Measurements from ENCODE around the gene GPATCH8. TPM values are rescaled to one million over a fixed set of nuclear protein-coding genes. Genes with fewer than 3 reads are reported as not detected.

GPATCH8 gene
- total and polyA plus RNA-seq, 2 donors (not counting 1 experiment from before 2014, with no cell fraction given): 13.7 to 19.3 TPM

- Histone ChIP-seq H3K4me1 (ENCODE audit: control insufficient read depth, extremely low read depth, insufficient read depth, low read length) (no peaks in the 10 kb centered on the region), H2AFZ (ENCODE audit: low read length) (no peak overlapping the region), H4K20me1 (ENCODE audit: control insufficient read depth, extremely low read depth, insufficient read depth, low read length) (no peaks in the 10 kb centered on the region), H3K4me3 (replicated peaks in 1 of 4; ENCODE audit: control extremely low read depth in 1 of 4, insufficient read depth in 1 of 4, low read depth in 3 of 4, low read length in 4 of 4) (no peak overlapping the region), H3K27ac (ENCODE audit: insufficient read depth, low read length) (no peak overlapping the region), H3K79me2 (ENCODE audit: control insufficient read depth, insufficient read depth, low read length) (no peaks in the 10 kb centered on the region), H3K9ac (ENCODE audit: insufficient read depth, low read length) (no peak overlapping the region), H3K36me3 (ENCODE audit: control insufficient read depth, insufficient read depth, low read length) (no peaks in the 10 kb centered on the region), H3K27me3 (ENCODE audit: control insufficient read depth, insufficient read depth, low read length) (no peaks in the 10 kb centered on the region), H3K4me2 (ENCODE audit: extremely low read depth, insufficient read depth, low read length) (no peak overlapping the region), H3K9me3 (ENCODE audit: control insufficient read depth, insufficient read depth, low read depth, low read length) (no peaks in the 10 kb centered on the region)
- no peak for DNase-seq (ENCODE audit: low read depth in 2 of 2)
- TF ChIP-seq CTCF (conservative IDR thresholded peaks at IDR 0.05 in 1 of 2, IDR thresholded peaks at IDR 0.05 in 1 of 2; ENCODE audit: low read depth in 1 of 2, low read length in 2 of 2): no peak
- TF ChIP-seq EZH2 (IDR thresholded peaks at IDR 0.05; ENCODE audit: low read length, missing control alignments): no peak
These were observed 54.8 kb downstream of the GPATCH8 start for GRCh38 chr17:44448412-44448811.

GRCh38 chr17:44444735-44445105, 58.5 kb downstream of the GPATCH8 start:
- Histone ChIP-seq H3K4me1 (ENCODE audit: control insufficient read depth, extremely low read depth, insufficient read depth, low read length) (no peaks in the 10 kb centered on the region), H3K4me3 (replicated peaks in 1 of 4; ENCODE audit: control extremely low read depth in 1 of 4, insufficient read depth in 1 of 4, low read depth in 3 of 4, low read length in 4 of 4) (no peak overlapping the region), H3K36me3 (ENCODE audit: control insufficient read depth, insufficient read depth, low read length) (no peaks in the 10 kb centered on the region), H3K9ac (ENCODE audit: insufficient read depth, low read length) (no peak overlapping the region), H3K79me2 (ENCODE audit: control insufficient read depth, insufficient read depth, low read length) (no peaks in the 10 kb centered on the region), H3K4me2 (ENCODE audit: extremely low read depth, insufficient read depth, low read length) (no peak overlapping the region), H4K20me1 (ENCODE audit: control insufficient read depth, extremely low read depth, insufficient read depth, low read length) (no peaks in the 10 kb centered on the region), H3K27ac (ENCODE audit: insufficient read depth, low read length) (no peak overlapping the region), H3K27me3 (ENCODE audit: control insufficient read depth, insufficient read depth, low read length) (no peaks in the 10 kb centered on the region), H3K9me3 (ENCODE audit: control insufficient read depth, insufficient read depth, low read depth, low read length) (no peaks in the 10 kb centered on the region), H2AFZ (ENCODE audit: low read length) (no peak overlapping the region)
- DNase-seq (ENCODE audit: low read depth in 2 of 2): peak; percentile 80 to 90
- TF ChIP-seq CTCF (conservative IDR thresholded peaks at IDR 0.05 in 1 of 2, IDR thresholded peaks at IDR 0.05 in 1 of 2; ENCODE audit: low read depth in 1 of 2, low read length in 2 of 2) (no peak), EZH2 (IDR thresholded peaks at IDR 0.05; ENCODE audit: low read length, missing control alignments) (no peak)

- H3K4me2 ChIP-seq (ENCODE audit: extremely low read depth, insufficient read depth, low read length): no peak overlapping the region
- no peak overlapping the region for H3K9ac ChIP-seq (ENCODE audit: insufficient read depth, low read length)
- H3K27me3 ChIP-seq (ENCODE audit: control insufficient read depth, insufficient read depth, low read length): no peaks in the 10 kb centered on the region
- no peaks in the 10 kb centered on the region for H4K20me1 ChIP-seq (ENCODE audit: control insufficient read depth, extremely low read depth, insufficient read depth, low read length)
- H3K4me1 ChIP-seq (ENCODE audit: control insufficient read depth, extremely low read depth, insufficient read depth, low read length): no peaks in the 10 kb centered on the region
- TF ChIP-seq CTCF (conservative IDR thresholded peaks at IDR 0.05 in 1 of 2, IDR thresholded peaks at IDR 0.05 in 1 of 2; ENCODE audit: low read depth in 1 of 2, low read length in 2 of 2): no peak
- no peak for TF ChIP-seq EZH2 (IDR thresholded peaks at IDR 0.05; ENCODE audit: low read length, missing control alignments)
- no peaks in the 10 kb centered on the region for H3K79me2 ChIP-seq (ENCODE audit: control insufficient read depth, insufficient read depth, low read length)
- H3K27ac ChIP-seq (ENCODE audit: insufficient read depth, low read length): no peak overlapping the region
- no peak for DNase-seq (ENCODE audit: low read depth in 2 of 2)
- no peaks in the 10 kb centered on the region for H3K36me3 ChIP-seq (ENCODE audit: control insufficient read depth, insufficient read depth, low read length)
- H3K4me3 ChIP-seq (replicated peaks in 1 of 4; ENCODE audit: control extremely low read depth in 1 of 4, insufficient read depth in 1 of 4, low read depth in 3 of 4, low read length in 4 of 4): no peak overlapping the region
- no peak overlapping the region for H2AFZ ChIP-seq (ENCODE audit: low read length)
- H3K9me3 ChIP-seq (ENCODE audit: control insufficient read depth, insufficient read depth, low read depth, low read length): no peaks in the 10 kb centered on the region
These were observed 60.4 kb downstream of the GPATCH8 start for GRCh38 chr17:44442806-44443205.

Data from fibroblast of lung (primary cell).